GM19035 (cell line): ENCODE results near the gene LACC1.
A peak's percentile ranks its signal among the peaks of the same experiment; 100 is the strongest.

Experiments
- ATAC-seq: cut with Tn5 transposase; IDR thresholded peaks from one replicate; pipeline ENCODE4 v1.9.1; 2021; ENCODE audit not compliant: unreplicated experiment

LACC1 gene

GRCh38 chr13:43883631-43884030 is 3.9 kb downstream of the LACC1 start:
- ATAC-seq, result no peak

DNA sequence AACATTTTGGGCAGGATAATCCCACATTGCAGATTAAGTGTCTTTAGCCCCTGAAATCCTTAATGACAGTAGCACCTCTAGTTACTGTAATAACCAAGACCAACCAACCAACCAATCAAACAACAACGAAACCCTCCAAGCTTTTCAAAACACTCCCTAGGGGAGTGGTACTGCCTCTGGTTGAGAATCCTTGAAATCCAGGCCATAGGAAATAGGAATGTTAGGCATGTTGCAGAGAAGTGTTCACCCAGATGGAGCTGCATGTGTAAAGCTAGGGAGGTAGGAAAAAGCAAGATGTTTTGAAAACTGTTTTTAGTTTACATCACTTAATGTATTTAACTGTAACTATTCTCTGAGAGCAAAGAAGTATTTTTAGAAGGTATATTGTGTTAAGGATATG is 4.5 kb downstream of the LACC1 start:
- ATAC-seq, result no peak

- no peak for ATAC-seq
These were observed 14.7 kb downstream of the LACC1 start for GRCh38 chr13:43894438-43894837.

DNA sequence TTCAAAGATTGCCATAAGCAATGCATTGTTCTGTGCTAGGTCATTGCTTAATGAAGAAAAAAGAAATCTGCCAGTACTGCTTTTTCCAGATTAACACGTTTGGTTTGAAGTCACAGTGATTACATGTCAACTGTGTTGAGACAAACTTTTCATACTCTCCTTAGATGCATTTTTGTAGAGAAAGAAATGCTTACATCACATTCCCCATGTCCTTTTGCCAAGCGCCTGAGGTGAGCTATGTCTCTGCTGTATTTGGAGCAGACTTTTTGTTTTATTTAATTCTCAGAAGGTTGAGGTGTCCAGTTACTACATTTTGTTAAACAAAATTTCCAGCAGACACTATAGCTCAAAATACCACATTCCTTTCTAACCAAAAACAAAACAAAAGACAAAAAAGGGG is 16.2 kb downstream of the LACC1 start:
- ATAC-seq, result no peak

DNA sequence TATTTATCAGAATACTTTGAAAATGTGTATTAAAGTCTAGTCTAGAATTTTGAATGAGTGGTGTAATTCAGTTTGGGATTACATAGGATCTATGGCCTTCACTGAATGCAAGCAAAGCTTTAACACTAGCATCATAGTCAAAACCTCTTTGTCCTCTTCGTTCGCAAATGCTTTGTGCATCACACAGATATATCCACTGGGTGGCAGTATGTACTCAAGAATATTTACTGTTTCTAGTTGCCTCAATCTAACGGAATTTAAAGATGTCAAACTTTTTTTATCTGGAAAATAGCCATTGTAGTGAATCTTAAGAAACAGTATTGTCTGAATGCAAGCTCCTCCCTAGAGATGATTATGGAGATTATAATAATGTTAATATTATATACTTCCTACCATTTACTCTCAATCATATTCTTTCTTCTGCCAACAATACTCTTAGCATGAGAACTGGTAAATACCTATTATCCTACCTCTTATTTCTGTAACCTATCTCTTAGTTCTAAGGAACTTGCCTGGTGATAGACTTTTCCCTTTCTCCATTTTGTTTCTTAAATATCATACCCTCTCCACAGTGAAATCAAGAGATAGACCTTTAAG is 25.8 kb downstream of the LACC1 start:
- no peak for ATAC-seq

GRCh38 chr13:43908156-43909126 is 28.7 kb downstream of the LACC1 start:
- ATAC-seq, result no peak

- ATAC-seq, result no peak
These were observed 31.2 kb downstream of the LACC1 start for GRCh38 chr13:43910856-43911255.

DNA sequence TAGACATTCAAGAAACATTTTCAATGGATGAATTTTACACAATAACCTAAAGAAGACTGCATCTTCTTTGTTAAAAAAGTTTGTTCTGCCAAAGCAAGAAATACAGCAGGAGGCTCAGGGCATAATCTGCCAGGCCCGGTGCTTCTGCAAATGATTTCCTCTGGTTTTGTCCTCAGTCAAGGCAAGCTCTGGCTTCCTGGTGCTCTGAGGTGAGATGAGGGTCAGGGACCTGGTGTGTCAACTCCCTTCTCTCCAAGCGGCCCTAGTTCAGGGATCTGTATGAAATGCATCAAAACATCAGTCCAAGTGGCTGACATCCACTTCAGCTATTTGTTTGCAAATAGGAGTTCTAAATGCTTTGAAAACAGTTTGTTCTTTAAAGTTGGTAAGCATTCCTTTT is 31.6 kb downstream of the LACC1 start:
- no peak for ATAC-seq

- no peak for ATAC-seq
These were observed 32.2 kb downstream of the LACC1 start for GRCh38 chr13:43911871-43912270.

GRCh38 chr13:43915451-43915850 is 35.7 kb downstream of the LACC1 start:
- ATAC-seq, result no peak

DNA sequence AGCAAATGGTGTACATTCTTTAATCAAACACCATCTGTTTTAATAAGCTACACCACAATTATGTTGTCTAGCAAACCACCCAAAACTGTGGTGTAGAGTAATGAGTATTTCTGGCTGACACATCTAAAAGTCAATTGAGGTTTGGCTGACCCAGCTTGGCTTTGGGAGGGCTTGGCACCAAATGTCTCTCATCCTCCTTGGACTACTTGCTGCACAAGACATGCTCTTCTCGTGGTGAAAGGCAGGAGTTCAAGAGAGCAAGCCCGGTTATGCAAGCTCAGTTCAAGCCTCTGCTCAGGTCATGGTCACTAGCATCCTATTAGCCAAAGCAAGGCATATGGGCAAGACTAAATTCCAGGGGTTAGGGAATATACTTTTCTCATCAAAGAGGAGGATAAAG is 37.1 kb downstream of the LACC1 start:
- ATAC-seq, result no peak

- ATAC-seq, result no peak
These were observed 38.9 kb downstream of the LACC1 start for GRCh38 chr13:43918636-43919035.

- no peak for ATAC-seq
These were observed 41.4 kb downstream of the LACC1 start for GRCh38 chr13:43920965-43921674.

GRCh38 chr13:43924549-43925245 is 45.0 kb downstream of the LACC1 start:
- ATAC-seq, result peak; percentile 84

DNA sequence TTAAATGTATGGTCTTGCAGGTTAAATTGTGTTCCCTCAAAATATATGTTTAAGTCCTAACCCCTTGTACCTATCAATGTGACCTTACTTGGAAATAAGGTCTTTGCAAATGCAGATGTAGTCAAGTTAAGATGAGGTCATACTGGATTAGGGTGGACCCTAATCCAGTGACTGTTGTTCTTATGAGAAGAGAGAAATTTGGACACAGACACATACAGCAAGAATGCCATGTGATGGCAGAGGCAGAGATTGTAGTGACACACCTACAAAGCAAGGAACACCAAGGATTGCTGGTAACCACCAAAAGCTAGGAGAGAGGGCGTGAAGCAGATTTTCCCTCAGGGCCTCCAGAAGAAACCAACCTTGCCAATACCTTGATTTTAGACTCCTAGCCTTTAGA is 50.2 kb downstream of the LACC1 start:
- ATAC-seq, result no peak

GRCh38 chr13:43933378-43933777 is 53.7 kb downstream of the LACC1 start:
- ATAC-seq, result peak; percentile 99

GRCh38 chr13:43934273-43934672 is 54.6 kb downstream of the LACC1 start:
- ATAC-seq, result no peak

DNA sequence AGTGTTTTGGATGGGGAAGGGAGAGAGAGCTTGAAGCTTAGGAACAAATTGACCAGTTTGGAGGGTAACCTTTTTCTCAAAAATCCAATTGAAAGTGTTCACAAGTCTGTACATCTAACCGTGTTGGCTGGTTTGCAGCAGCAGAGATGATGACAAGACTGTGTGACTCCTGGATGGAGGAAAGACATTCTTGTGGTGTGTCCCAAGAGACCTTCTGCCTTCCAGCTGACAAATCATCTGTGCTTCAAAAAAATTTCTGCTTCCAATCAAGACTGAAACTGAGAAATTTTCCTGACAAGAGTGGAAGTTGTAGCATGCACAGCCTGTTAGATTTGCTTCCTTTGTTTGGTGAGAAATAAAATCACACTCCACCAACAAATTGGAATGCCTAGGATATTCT is 56.2 kb downstream of the LACC1 start:
- ATAC-seq, result no peak

DNA sequence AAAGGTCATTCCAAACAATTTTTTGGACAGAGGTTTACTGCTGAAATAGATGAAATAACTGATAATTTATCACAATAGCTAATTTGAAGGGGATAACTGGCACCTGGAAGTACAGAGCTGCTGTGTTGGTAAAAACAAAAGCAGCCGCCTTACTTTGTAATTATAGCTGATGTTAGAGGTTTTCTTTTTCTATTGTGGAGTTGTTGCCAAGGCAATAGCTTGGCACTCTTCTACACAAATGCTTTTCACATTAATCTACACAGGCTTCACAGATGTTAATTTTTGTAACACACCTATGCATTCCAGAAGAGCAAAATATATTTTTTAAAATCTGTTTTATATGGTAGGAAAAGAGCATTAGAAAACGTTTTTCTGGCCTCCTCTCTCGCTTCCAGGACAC is 56.9 kb downstream of the LACC1 start:
- ATAC-seq, result no peak

DNA sequence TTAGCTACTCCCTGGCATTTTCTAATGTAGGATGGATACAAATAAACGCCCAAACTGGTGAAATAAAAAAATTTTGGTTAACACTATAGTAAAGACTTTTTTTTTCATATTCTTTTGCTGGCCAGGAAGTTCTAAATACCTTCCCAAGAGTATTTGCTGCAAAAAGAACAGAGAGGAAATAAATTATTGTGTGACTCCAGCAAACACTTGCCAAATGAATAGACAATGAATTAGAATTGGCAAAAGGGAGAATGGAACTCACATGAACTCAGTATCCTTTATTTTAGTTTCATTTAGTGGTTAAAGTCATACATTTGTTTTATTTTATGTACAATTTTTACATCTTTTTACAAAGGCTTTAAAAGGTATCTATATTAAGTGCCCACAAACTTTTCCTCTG is 58.1 kb downstream of the LACC1 start:
- no peak for ATAC-seq

- ATAC-seq, result no peak
These were observed 58.7 kb downstream of the LACC1 start for GRCh38 chr13:43938449-43938848.
